Measurements from ENCODE around the gene BCL6B.

DNA sequence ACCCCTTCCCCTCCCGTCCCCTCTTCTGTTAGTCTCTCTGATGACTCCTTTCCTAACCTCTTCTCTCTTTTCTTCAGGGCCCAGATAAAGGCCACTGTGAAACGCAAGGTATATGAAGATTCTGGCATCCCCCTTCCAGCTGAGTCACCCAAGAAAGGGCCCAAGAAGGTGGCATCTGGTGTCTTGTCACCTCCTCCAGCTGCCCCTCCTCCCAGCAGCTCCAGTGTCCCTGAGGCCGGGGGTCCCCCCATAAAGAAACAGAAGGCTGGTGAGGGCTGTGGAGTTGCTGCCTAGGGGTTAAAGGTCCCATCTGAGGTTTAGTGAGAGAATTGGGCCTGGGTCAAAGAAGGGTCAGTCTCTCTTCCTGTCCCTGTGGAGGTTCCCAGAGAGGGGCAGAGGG, 6.4 kb upstream of the BCL6B start:
- TF ChIP-seq, protein P1, sequence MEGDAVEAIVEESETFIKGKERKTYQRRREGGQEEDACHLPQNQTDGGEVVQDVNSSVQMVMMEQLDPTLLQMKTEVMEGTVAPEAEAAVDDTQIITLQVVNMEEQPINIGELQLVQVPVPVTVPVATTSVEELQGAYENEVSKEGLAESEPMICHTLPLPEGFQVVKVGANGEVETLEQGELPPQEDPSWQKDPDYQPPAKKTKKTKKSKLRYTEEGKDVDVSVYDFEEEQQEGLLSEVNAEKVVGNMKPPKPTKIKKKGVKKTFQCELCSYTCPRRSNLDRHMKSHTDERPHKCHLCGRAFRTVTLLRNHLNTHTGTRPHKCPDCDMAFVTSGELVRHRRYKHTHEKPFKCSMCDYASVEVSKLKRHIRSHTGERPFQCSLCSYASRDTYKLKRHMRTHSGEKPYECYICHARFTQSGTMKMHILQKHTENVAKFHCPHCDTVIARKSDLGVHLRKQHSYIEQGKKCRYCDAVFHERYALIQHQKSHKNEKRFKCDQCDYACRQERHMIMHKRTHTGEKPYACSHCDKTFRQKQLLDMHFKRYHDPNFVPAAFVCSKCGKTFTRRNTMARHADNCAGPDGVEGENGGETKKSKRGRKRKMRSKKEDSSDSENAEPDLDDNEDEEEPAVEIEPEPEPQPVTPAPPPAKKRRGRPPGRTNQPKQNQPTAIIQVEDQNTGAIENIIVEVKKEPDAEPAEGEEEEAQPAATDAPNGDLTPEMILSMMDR (conservative IDR thresholded peaks at IDR 0.05; ENCODE audit: low read depth, low read length) = no peak
- no peak for TF ChIP-seq EZH2 (IDR thresholded peaks at IDR 0.05; ENCODE audit: borderline replicate concordance, low read depth, low read length, poor library complexity, severe bottlenecking)

Measured in A673 (cell line).